Fibroblast of lung (primary cell): Measurements from ENCODE around the gene SLC25A43. TPM values are rescaled to one million over a fixed set of nuclear protein-coding genes. Genes with fewer than 3 reads are reported as not detected.

Experiments used
- DNase-seq, 2 donors: peaks; one replicate each; pipeline versions ENCODE4 v3.0.0 to v3.0.0-alpha.2; 2010; ENCODE audit warnings: low read depth in 2 of 2
- H2AFZ ChIP-seq: 2 replicates; pipeline ENCODE4 v1.5.1; 2012; ENCODE audit warnings: low read length, control low read depth, inconsistent platforms
- H3K27ac ChIP-seq: 2 replicates; pipeline ENCODE4 v1.5.1; 2011; ENCODE audit warnings: low read length, control low read depth; ENCODE audit not compliant: insufficient read depth
- H3K27me3 ChIP-seq: 2 replicates; pipeline ENCODE4 v1.5.1; 2011; ENCODE audit warnings: mild to moderate bottlenecking, low read length; ENCODE audit not compliant: control insufficient read depth, insufficient read depth
- H3K36me3 ChIP-seq: 2 replicates; pipeline ENCODE4 v1.5.1; 2011; ENCODE audit warnings: low read length; ENCODE audit not compliant: control insufficient read depth, insufficient read depth
- H3K4me1 ChIP-seq: 2 replicates; pipeline ENCODE4 v1.5.1; 2011; ENCODE audit warnings: low read length; ENCODE audit not compliant: control insufficient read depth, insufficient read depth; ENCODE audit errors: extremely low read depth
- H3K4me2 ChIP-seq: 2 replicates; pipeline ENCODE4 v1.5.1; 2011; ENCODE audit warnings: low read length, control low read depth; ENCODE audit not compliant: insufficient read depth; ENCODE audit errors: extremely low read depth
- H3K4me3 ChIP-seq, 4 experiments: fragments of 200-600 bp in 1 of 4; sonication (generic) in 1 of 4; replicated peaks in 1 of 4; 2 replicates each; pipeline ENCODE4 v1.5.1; 2011 to 2016; ENCODE audit warnings: low read length in 4 of 4, low read depth in 3 of 4, mild to moderate bottlenecking in 3 of 4, control low read depth in 2 of 4, inconsistent platforms in 1 of 4, mixed read lengths in 1 of 4; ENCODE audit not compliant: insufficient read depth in 1 of 4; ENCODE audit errors: control extremely low read depth in 1 of 4
- H3K79me2 ChIP-seq: 2 replicates; pipeline ENCODE4 v1.5.1; 2012; ENCODE audit warnings: mild to moderate bottlenecking, low read length, inconsistent platforms; ENCODE audit not compliant: control insufficient read depth, insufficient read depth
- H3K9ac ChIP-seq: 2 replicates; pipeline ENCODE4 v1.5.1; 2011; ENCODE audit warnings: mild to moderate bottlenecking, low read length, control low read depth; ENCODE audit not compliant: insufficient read depth
- H3K9me3 ChIP-seq: 2 replicates; pipeline ENCODE4 v1.5.1; 2012; ENCODE audit warnings: low read depth, low read length; ENCODE audit not compliant: control insufficient read depth, insufficient read depth
- H4K20me1 ChIP-seq: 2 replicates; pipeline ENCODE4 v1.5.1; 2011; ENCODE audit warnings: low read length; ENCODE audit not compliant: control insufficient read depth, insufficient read depth; ENCODE audit errors: extremely low read depth
- CTCF ChIP-seq, 2 donors: IDR thresholded peaks in 1 of 2; conservative IDR thresholded peaks in 1 of 2; 1 replicate in 1 of 2; 2 replicates in 1 of 2; pipeline ENCODE4 v1.5.1; 2011 to 2012; ENCODE audit warnings: low read length in 2 of 2, control low read depth in 1 of 2, inconsistent platforms in 1 of 2, low read depth in 1 of 2, mild to moderate bottlenecking in 1 of 2
- EZH2 ChIP-seq: IDR thresholded peaks from 2 replicates; pipeline ENCODE4 v1.5.1; 2012; ENCODE audit warnings: low read length, control low read depth, mild to moderate bottlenecking; ENCODE audit errors: missing control alignments
- polyA plus RNA-seq, 2 donors: library from polyadenylated mRNA; depleted of rRNA in 1 of 2; stranded (reverse) in 1 of 2; unstranded in 1 of 2; fragments of >200 nt; gene quantifications; 2 replicates each; pipeline ENCODE4 v1.2.1, GENCODE V29; 2011 to 2012; ENCODE audit warnings: missing spikeins in 1 of 2
- total RNA-seq: library from RNA; depleted of rRNA; stranded (reverse); fragments of >200 nt; gene quantifications from 2 replicates; pipeline ENCODE4 v1.2.1, GENCODE V29; 2014

Gene SLC25A43
- total and polyA plus RNA-seq, 2 donors (not counting 1 experiment from before 2014, with no cell fraction given): 31.0 to 31.6 TPM

GRCh38 chrX:119501511-119502148, 102.5 kb downstream of the SLC25A43 start:
- Histone ChIP-seq H3K4me2 (no peak overlapping the region), H2AFZ (no peak overlapping the region), H3K27ac (no peak overlapping the region), H3K9me3 (no peaks in the 10 kb centered on the region), H3K27me3 (no peaks in the 10 kb centered on the region), H3K36me3 (no peaks in the 10 kb centered on the region), H3K4me1 (peaks cover 11% of the 10 kb centered on the region), H3K9ac (no peak overlapping the region), H3K79me2 (no peaks in the 10 kb centered on the region), H4K20me1 (no peaks in the 10 kb centered on the region), H3K4me3 (no peak overlapping the region)
- no peak for DNase-seq
- no peak for TF ChIP-seq EZH2
- TF ChIP-seq CTCF (conservative IDR thresholded peaks at IDR 0.05 in 1 of 2, IDR thresholded peaks at IDR 0.05 in 1 of 2; ENCODE audit: low read depth in 1 of 2, low read length in 2 of 2): no peak

- H3K4me3 ChIP-seq: no peak overlapping the region
- H3K4me2 ChIP-seq: no peak overlapping the region
- H2AFZ ChIP-seq: no peak overlapping the region
Measured at GRCh38 chrX:119502727-119503483, 103.8 kb downstream of the SLC25A43 start.

More at GRCh38 chrX:119502727-119503483, 103.8 kb downstream of the SLC25A43 start:
- H3K36me3 ChIP-seq: no peaks in the 10 kb centered on the region
- peak; percentile 12 to 60 for DNase-seq
- no peak overlapping the region for H3K9ac ChIP-seq
- H3K79me2 ChIP-seq: no peaks in the 10 kb centered on the region
- H3K9me3 ChIP-seq: no peaks in the 10 kb centered on the region
- peak overlapping the region; percentile 47 for H3K27ac ChIP-seq
- TF ChIP-seq CTCF (conservative IDR thresholded peaks at IDR 0.05 in 1 of 2, IDR thresholded peaks at IDR 0.05 in 1 of 2; ENCODE audit: low read depth in 1 of 2, low read length in 2 of 2) (no peak), EZH2 (no peak)
- no peaks in the 10 kb centered on the region for H3K27me3 ChIP-seq
- H4K20me1 ChIP-seq: no peaks in the 10 kb centered on the region
- peaks cover 11% of the 10 kb centered on the region for H3K4me1 ChIP-seq
